ENCODE data around the gene HPGD.

- TF ChIP-seq CTCF (IDR thresholded peaks at IDR 0.05) = no peak
- no peak for TF ChIP-seq POLR2A (IDR thresholded peaks at IDR 0.05)
These were observed 46.8 kb downstream of the HPGD start for GRCh38 chr4:174475528-174475927.

All from body of pancreas (tissue), 4 donors.